ENCODE measurements around the gene SPECC1.
"Not testable (repeated sequence)": the region's sequence is repeated elsewhere in the genome, so short reads cannot be mapped to it uniquely, and the experiment has no call there.

SPECC1 gene

DNA sequence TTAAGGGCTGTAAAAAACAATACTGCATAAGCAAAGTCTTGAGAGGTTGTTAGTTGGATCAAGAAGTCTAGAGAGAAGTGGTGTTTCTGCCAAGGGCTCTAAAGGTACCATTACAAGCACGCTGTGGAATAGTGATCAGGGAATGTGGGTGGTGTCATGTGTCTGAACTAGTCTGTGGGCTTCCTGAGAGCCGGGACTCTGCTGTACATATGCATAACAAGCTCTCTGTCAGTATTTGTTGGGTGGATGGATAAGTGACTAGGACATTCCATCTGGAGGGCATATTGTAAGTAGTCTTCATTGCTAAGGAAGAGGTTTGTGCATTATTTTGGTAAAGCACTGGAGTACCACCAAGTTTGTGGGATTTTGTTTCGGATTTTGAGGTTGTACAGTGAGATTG lies 248.6 kb downstream of the SPECC1 start:
- Histone ChIP-seq H3K4me3 (ENCODE audit: insufficient read length, low read depth) (no peak overlapping the region), H3K27me3 (ENCODE audit: insufficient read depth, insufficient read length) (no peaks in the 10 kb centered on the region), H3K9me3 (ENCODE audit: insufficient read depth, low read length) (no peaks in the 10 kb centered on the region), H3K36me3 (ENCODE audit: insufficient read depth, insufficient read length, low read length) (peaks cover 48% of the 10 kb centered on the region), H3K9ac (ENCODE audit: insufficient read length, low read depth) (no peak overlapping the region), H3K4me1 (ENCODE audit: insufficient read depth, insufficient read length) (peaks cover 2% of the 10 kb centered on the region)
- TF ChIP-seq YY1 (IDR thresholded peaks at IDR 0.05; ENCODE audit: insufficient read depth, insufficient read length) (no peak), ZNF274 (IDR thresholded peaks at IDR 0.05; ENCODE audit: low read depth, low read length) (no peak), SUZ12 (IDR thresholded peaks at IDR 0.05; ENCODE audit: extremely low read depth, insufficient read depth, insufficient read length) (no peak)
- DNase-seq (ENCODE audit: low read depth, low spot score): no peak

DNA sequence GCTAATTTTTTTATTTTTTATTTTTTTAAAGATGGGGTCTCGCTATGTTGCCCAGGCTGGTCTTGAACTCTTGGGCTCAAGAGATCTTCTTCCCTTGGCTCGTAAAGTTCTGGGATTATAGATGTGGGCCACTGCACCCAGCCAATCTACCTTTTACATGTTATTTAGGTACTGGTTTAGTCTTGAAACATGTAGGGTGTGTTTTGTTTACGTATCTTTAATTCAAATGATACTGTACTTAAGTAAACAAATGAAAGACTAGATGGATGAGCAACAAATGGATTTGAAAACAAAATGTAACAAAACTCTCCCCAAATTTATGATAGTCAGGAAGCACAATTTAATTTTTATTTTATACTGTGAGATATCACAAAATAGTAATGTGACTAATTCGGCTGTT lies 250.5 kb downstream of the SPECC1 start:
- peaks cover 39% of the 10 kb centered on the region for H3K36me3 ChIP-seq (ENCODE audit: insufficient read depth, insufficient read length, low read length)
- no peak overlapping the region for H3K4me3 ChIP-seq (ENCODE audit: insufficient read length, low read depth)
- H3K9me3 ChIP-seq (ENCODE audit: insufficient read depth, low read length): no peaks in the 10 kb centered on the region
- H3K9ac ChIP-seq (ENCODE audit: insufficient read length, low read depth): no peak overlapping the region
- no peaks in the 10 kb centered on the region for H3K27me3 ChIP-seq (ENCODE audit: insufficient read depth, insufficient read length)
- TF ChIP-seq YY1 (IDR thresholded peaks at IDR 0.05; ENCODE audit: insufficient read depth, insufficient read length): no peak
- TF ChIP-seq ZNF274 (IDR thresholded peaks at IDR 0.05; ENCODE audit: low read depth, low read length): no peak
- TF ChIP-seq SUZ12 (IDR thresholded peaks at IDR 0.05; ENCODE audit: extremely low read depth, insufficient read depth, insufficient read length): no peak
- no peak for DNase-seq (ENCODE audit: low read depth, low spot score)
- H3K4me1 ChIP-seq (ENCODE audit: insufficient read depth, insufficient read length): peaks cover 2% of the 10 kb centered on the region

DNA sequence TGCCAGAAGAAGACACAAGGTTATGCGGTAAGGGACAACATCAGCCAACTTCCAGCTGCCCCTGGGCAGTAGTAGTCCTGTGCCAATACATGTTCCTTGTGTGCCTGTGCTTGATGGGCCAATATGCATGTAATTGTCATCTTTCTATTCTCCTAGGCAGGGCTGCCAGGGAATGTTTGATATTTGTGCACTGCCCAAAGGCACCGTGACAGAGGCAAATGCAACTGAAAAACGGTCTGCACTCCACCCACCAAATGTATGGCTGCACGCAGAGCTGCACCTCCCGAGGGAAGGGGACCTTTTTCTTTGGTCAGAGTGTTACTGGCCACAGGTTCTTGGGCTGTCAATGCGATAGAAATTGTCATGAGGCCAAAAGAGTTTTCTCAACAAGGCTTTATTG lies 251.1 kb downstream of the SPECC1 start:
- no peak overlapping the region for H3K4me3 ChIP-seq (ENCODE audit: insufficient read length, low read depth)
- H3K36me3 ChIP-seq (ENCODE audit: insufficient read depth, insufficient read length, low read length): peaks cover 34% of the 10 kb centered on the region
- H3K4me1 ChIP-seq (ENCODE audit: insufficient read depth, insufficient read length): peaks cover 2% of the 10 kb centered on the region
- H3K9ac ChIP-seq (ENCODE audit: insufficient read length, low read depth): no peak overlapping the region
- no peaks in the 10 kb centered on the region for H3K27me3 ChIP-seq (ENCODE audit: insufficient read depth, insufficient read length)
- TF ChIP-seq ZNF274 (IDR thresholded peaks at IDR 0.05; ENCODE audit: low read depth, low read length): no peak
- no peak for TF ChIP-seq SUZ12 (IDR thresholded peaks at IDR 0.05; ENCODE audit: extremely low read depth, insufficient read depth, insufficient read length)
- TF ChIP-seq YY1 (IDR thresholded peaks at IDR 0.05; ENCODE audit: insufficient read depth, insufficient read length): no peak
- DNase-seq (ENCODE audit: low read depth, low spot score): no peak
- no peaks in the 10 kb centered on the region for H3K9me3 ChIP-seq (ENCODE audit: insufficient read depth, low read length)

DNA sequence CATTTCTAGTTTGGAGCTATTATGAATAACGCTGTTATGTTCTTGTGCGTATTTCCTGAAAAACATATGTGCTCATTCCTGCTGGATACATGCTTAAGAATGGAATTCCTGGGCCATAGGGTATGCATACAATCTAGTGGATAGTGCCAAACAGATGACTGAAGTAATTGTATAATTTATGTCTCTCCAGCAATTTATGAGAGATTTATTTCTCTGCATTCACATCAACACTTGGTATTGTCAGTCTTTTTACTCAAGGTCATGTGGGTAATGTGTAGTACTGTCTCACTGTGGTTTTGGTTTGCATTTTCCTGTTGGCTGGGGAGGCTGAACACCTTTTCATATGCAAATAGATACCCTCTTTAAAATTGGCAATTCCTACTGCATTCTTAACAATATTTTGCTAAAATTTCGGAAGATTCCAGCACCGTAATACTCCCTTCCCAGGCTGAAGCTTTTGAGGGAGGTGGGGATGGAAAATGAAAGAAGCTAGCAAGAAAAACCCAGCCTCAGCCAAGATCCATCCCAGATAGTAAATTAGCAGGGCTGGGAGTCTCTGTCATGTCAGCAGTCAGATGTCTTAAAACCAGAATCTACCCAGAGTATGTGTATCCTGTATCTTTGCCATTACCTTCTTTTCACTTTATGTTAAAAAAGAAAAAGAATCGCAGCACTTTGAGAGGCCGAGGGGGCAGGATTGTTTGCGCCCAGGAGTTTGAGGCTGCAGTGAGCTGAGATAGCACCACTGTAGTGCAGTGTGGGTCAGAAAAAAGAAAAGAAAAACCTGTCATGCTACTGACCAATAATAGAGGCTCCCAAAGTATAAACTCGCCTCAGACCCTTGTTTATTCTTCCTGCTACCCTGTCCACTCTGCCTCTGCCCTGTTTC lies 253.3 kb downstream of the SPECC1 start:
- Histone ChIP-seq H3K9ac (ENCODE audit: insufficient read length, low read depth) (no peak overlapping the region), H3K9me3 (ENCODE audit: insufficient read depth, low read length) (no peaks in the 10 kb centered on the region), H3K27me3 (ENCODE audit: insufficient read depth, insufficient read length) (no peaks in the 10 kb centered on the region), H3K4me3 (ENCODE audit: insufficient read length, low read depth) (no peak overlapping the region), H3K36me3 (ENCODE audit: insufficient read depth, insufficient read length, low read length) (peaks cover 29% of the 10 kb centered on the region), H3K4me1 (ENCODE audit: insufficient read depth, insufficient read length) (no peaks in the 10 kb centered on the region)
- TF ChIP-seq SUZ12 (IDR thresholded peaks at IDR 0.05; ENCODE audit: extremely low read depth, insufficient read depth, insufficient read length) (no peak), ZNF274 (IDR thresholded peaks at IDR 0.05; ENCODE audit: low read depth, low read length) (no peak), YY1 (IDR thresholded peaks at IDR 0.05; ENCODE audit: insufficient read depth, insufficient read length) (no peak)
- DNase-seq (ENCODE audit: low read depth, low spot score): no peak

DNA sequence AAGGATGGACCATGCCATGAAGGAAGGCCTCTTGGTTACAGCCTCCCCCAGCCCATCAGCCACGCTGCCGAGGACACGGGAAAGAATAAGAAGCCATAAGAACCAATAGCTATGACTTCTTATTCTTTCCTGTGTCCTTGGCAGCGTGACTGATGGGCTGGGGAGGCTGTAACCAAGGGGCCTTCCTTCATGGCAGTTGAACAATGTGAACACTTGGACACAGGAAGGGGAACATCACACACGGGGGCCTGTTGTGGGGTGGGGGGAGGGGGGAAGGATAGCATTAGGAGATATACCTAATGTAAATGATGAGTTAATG lies 253.9 kb downstream of the SPECC1 start:
- not testable (repeated sequence) for DNase-seq (ENCODE audit: low read depth, low spot score); H3K4me3 ChIP-seq (ENCODE audit: insufficient read length, low read depth); H3K9ac ChIP-seq (ENCODE audit: insufficient read length, low read depth); H3K9me3 ChIP-seq (ENCODE audit: insufficient read depth, low read length); H3K27me3 ChIP-seq (ENCODE audit: insufficient read depth, insufficient read length); H3K4me1 ChIP-seq (ENCODE audit: insufficient read depth, insufficient read length)
- H3K36me3 ChIP-seq (ENCODE audit: insufficient read depth, insufficient read length, low read length): peaks cover 24% of the 10 kb centered on the region

DNA sequence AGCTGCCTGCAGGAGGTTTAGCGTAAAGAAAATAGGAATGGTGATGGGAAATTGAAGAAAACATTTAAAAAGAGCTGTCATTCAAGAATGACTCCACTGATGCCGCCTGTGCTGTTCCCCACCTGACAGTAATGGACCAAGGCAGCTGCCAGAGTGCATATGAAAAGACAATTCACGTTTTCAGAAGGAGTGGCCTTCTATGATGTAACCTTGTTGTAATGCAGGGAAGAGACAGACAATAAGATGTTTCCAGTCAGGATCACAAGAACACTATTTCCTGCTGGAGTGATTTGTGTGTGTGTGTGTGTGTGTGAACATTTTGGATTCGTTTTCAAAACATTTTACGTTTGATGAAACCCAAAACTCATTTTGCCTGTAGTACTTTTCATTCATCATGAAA lies 254.4 kb downstream of the SPECC1 start:
- Histone ChIP-seq H3K9ac (ENCODE audit: insufficient read length, low read depth) (no peak overlapping the region), H3K27me3 (ENCODE audit: insufficient read depth, insufficient read length) (no peaks in the 10 kb centered on the region), H3K9me3 (ENCODE audit: insufficient read depth, low read length) (no peaks in the 10 kb centered on the region), H3K4me1 (ENCODE audit: insufficient read depth, insufficient read length) (no peaks in the 10 kb centered on the region), H3K36me3 (ENCODE audit: insufficient read depth, insufficient read length, low read length) (peaks cover 18% of the 10 kb centered on the region), H3K4me3 (ENCODE audit: insufficient read length, low read depth) (no peak overlapping the region)
- TF ChIP-seq ZNF274 (IDR thresholded peaks at IDR 0.05; ENCODE audit: low read depth, low read length) (no peak), SUZ12 (IDR thresholded peaks at IDR 0.05; ENCODE audit: extremely low read depth, insufficient read depth, insufficient read length) (no peak), YY1 (IDR thresholded peaks at IDR 0.05; ENCODE audit: insufficient read depth, insufficient read length) (no peak)
- peak; percentile 11 for DNase-seq (ENCODE audit: low read depth, low spot score)

DNA sequence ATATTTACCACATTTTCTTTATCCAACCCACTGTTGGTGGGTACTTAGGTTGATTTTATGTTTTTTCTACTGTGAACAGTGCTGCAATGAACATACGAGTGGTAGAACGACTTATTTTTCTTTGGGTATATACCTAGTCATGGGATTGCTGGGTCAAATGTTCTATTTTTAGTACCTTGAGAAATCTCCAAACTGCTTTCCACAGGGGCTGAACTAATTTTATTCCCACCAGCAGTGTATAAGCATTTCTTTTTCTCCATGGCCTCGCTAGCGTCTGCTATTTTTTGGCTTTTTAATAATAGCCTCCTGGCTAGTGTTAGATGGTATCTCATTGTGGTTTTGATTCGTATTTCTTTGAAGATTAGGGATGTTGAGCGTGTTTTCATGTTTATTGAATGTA lies 255.8 kb downstream of the SPECC1 start:
- TF ChIP-seq ZNF274 (IDR thresholded peaks at IDR 0.05; ENCODE audit: low read depth, low read length) (no peak), SUZ12 (IDR thresholded peaks at IDR 0.05; ENCODE audit: extremely low read depth, insufficient read depth, insufficient read length) (no peak), YY1 (IDR thresholded peaks at IDR 0.05; ENCODE audit: insufficient read depth, insufficient read length) (no peak)

More for the DNA sequence above, 255.8 kb downstream of the SPECC1 start:
- H3K27me3 ChIP-seq (ENCODE audit: insufficient read depth, insufficient read length): no peaks in the 10 kb centered on the region
- DNase-seq (ENCODE audit: low read depth, low spot score): no peak
- H3K4me3 ChIP-seq (ENCODE audit: insufficient read length, low read depth): no peak overlapping the region
- H3K9me3 ChIP-seq (ENCODE audit: insufficient read depth, low read length): no peaks in the 10 kb centered on the region
- peaks cover 15% of the 10 kb centered on the region for H3K36me3 ChIP-seq (ENCODE audit: insufficient read depth, insufficient read length, low read length)
- no peaks in the 10 kb centered on the region for H3K4me1 ChIP-seq (ENCODE audit: insufficient read depth, insufficient read length)
- no peak overlapping the region for H3K9ac ChIP-seq (ENCODE audit: insufficient read length, low read depth)

Measured in NT2/D1 (cell line).